Suprapubic skin (tissue), 4 donors: ENCODE data around the gene ZNRD2. TPM values are rescaled to one million over a fixed set of nuclear protein-coding genes. Genes with fewer than 3 reads are reported as not detected.

Experiments used
- DNase-seq, 2 donors: peaks; one replicate each; pipeline ENCODE4 v3.0.0-alpha.2; 2019; ENCODE audit warnings: low spot score in 2 of 2
- H3K27ac ChIP-seq: fragments of 200-600 bp; sonication (generic); one replicate; pipeline ENCODE4 v1.5.1; 2019
- H3K27me3 ChIP-seq: fragments of 200-600 bp; sonication (generic); one replicate; pipeline ENCODE4 v1.5.1; 2019
- H3K36me3 ChIP-seq: fragments of 200-600 bp; sonication (generic); one replicate; pipeline ENCODE4 v1.5.1; 2019
- H3K4me1 ChIP-seq: fragments of 200-600 bp; sonication (generic); one replicate; pipeline ENCODE4 v1.5.1; 2019
- H3K4me3 ChIP-seq: fragments of 200-600 bp; sonication (generic); one replicate; pipeline ENCODE4 v1.5.1; 2019; ENCODE audit warnings: mild to moderate bottlenecking
- H3K9me3 ChIP-seq: fragments of 200-600 bp; sonication (generic); one replicate; pipeline ENCODE4 v1.5.1; 2019
- CTCF ChIP-seq, 2 donors: fragments of 200-600 bp in 1 of 2; fragments of 450-650 bp in 1 of 2; sonication (generic) in 1 of 2; IDR thresholded peaks; one replicate each; pipeline ENCODE4 v1.5.1; 2016 to 2019; ENCODE audit warnings: antibody characterized with exemption in 2 of 2, mild to moderate bottlenecking in 1 of 2, moderate library complexity in 1 of 2
- EP300 ChIP-seq: sonication (generic); formaldehyde crosslinking; IDR thresholded peaks from one replicate; pipeline ENCODE4 v1.6.1; 2017; ENCODE audit warnings: antibody characterized with exemption
- POLR2A ChIP-seq, 2 donors: fragments of 450-650 bp; IDR thresholded peaks; one replicate each; pipeline ENCODE4 v1.6.1; 2017; ENCODE audit warnings: antibody characterized with exemption in 2 of 2, mild to moderate bottlenecking in 2 of 2, moderate library complexity in 2 of 2
- POLR2AphosphoS5 ChIP-seq, 3 donors: sonication (generic); formaldehyde crosslinking; IDR thresholded peaks; one replicate each; pipeline ENCODE4 v1.6.1; 2017; ENCODE audit warnings: antibody characterized with exemption in 3 of 3
- WGBS: methylation state at CpG from one replicate; pipeline ENCODE4 v1.1.5; 2018; 5-methylcytosine and 5-hydroxymethylcytosine counted together
- total RNA-seq, 4 donors: library from RNA; depleted of rRNA; stranded (reverse); fragments of >200 nt; gene quantifications; one replicate each; pipeline ENCODE4 v1.1.0, GENCODE V29; 2016

Gene ZNRD2
- total RNA-seq, 4 donors from 2014 or later = 60.9 to 97.4 (median 77.9) TPM

DNA sequence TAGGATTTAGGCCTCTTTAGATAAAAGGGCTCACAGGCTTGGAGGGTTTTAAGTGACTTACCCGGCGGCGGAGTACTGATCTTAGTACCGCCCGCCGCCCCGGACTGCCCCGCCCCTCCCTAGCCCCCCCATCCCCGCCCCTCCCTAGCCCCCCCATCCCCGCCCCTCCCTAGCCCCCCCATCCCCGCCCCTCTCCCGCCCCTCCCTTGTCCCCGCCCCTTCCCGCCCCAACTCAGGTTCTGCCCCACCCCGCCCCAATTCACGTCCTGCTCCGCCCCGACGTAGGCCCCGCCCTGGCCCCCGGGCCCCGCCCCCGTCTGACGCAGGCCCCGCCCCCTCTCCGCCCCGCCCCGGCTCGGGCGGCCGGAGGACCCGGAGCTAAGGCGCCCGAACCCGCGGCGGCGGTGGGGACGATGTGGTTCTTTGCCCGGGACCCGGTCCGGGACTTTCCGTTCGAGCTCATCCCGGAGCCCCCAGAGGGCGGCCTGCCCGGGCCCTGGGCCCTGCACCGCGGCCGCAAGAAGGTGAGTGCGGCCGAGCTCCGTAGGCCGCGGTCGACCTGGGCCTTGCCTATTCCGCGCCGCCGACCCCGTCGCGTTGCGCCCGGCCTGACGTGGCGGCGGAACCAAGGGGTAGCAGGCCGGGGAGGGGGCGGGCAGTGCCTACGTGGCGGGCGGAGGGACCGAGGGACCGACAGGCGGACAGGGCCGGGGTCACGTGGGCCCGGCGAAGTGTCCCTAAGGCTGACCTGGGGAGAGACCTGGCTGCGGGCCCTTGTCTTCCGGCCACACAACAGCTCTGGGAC is 45.3 kb upstream of the ZNRD2 start, which contains the start of gene SCYL1:
Gene SCYL1 (plus strand): TSS at position 343 of the 805 bp plus-strand sequence. CDS start 71 bp downstream, at position 414.
- peak within 1 kb of the TSS; percentile 87 for H3K27ac ChIP-seq
- H3K36me3 ChIP-seq = peaks cover 35% of the 10 kb centered on the region
- 1% methylated on average over 14 of the region's 82 CpGs for WGBS
- H3K4me3 ChIP-seq = peak within 1 kb of the TSS; percentile 85
- H3K27me3 ChIP-seq = no peaks in the 10 kb centered on the region
- no peaks in the 10 kb centered on the region for H3K9me3 ChIP-seq
- TF ChIP-seq POLR2AphosphoS5 (IDR thresholded peaks at IDR 0.05) (peak in 2 of 3 donors; percentile 29 to 61), POLR2A (IDR thresholded peaks at IDR 0.05) (peak in 1 of 2 donors; percentile 41), EP300 (no peak)
- DNase-seq = peak in 1 of 2 donors; percentile 87
- H3K4me1 ChIP-seq = peaks cover 23% of the 10 kb centered on the region

- Histone ChIP-seq H3K4me3 (peak overlapping the region; percentile 85), H3K4me1 (peaks cover 23% of the 10 kb centered on the region), H3K27ac (peak overlapping the region; percentile 87), H3K27me3 (no peaks in the 10 kb centered on the region), H3K9me3 (no peaks in the 10 kb centered on the region), H3K36me3 (peaks cover 44% of the 10 kb centered on the region)
- TF ChIP-seq POLR2A (IDR thresholded peaks at IDR 0.05) = no peak
- TF ChIP-seq CTCF (IDR thresholded peaks at IDR 0.05) = no peak
- TF ChIP-seq POLR2AphosphoS5 (IDR thresholded peaks at IDR 0.05) = no peak
- TF ChIP-seq EP300 = no peak
- DNase-seq = no peak
- 17% methylated on average over 16 of the region's 31 CpGs for WGBS
These were observed 44.5 kb upstream of the ZNRD2 start for GRCh38 chr11:65525546-65526480.

- no peak for TF ChIP-seq POLR2A (IDR thresholded peaks at IDR 0.05)
- no peak for TF ChIP-seq CTCF (IDR thresholded peaks at IDR 0.05)
- no peak for TF ChIP-seq EP300
- TF ChIP-seq POLR2AphosphoS5 (IDR thresholded peaks at IDR 0.05) = no peak
- Histone ChIP-seq H3K27ac (no peak overlapping the region), H3K4me1 (peaks cover 23% of the 10 kb centered on the region), H3K27me3 (no peaks in the 10 kb centered on the region), H3K4me3 (no peak overlapping the region), H3K36me3 (peaks cover 53% of the 10 kb centered on the region), H3K9me3 (no peaks in the 10 kb centered on the region)
- 81% methylated on average over 6 of the region's 8 CpGs for WGBS
- DNase-seq = no peak
These were observed 43.5 kb upstream of the ZNRD2 start for GRCh38 chr11:65526744-65527143.

GRCh38 chr11:65528819-65529350 is 41.4 kb upstream of the ZNRD2 start:
- Histone ChIP-seq H3K27me3 (no peaks in the 10 kb centered on the region), H3K4me3 (no peak overlapping the region), H3K9me3 (no peaks in the 10 kb centered on the region), H3K27ac (no peak overlapping the region), H3K36me3 (peaks cover 75% of the 10 kb centered on the region), H3K4me1 (peaks cover 20% of the 10 kb centered on the region)
- 83% methylated on average over 10 of the region's 12 CpGs for WGBS
- no peak for DNase-seq
- TF ChIP-seq POLR2A (IDR thresholded peaks at IDR 0.05) (no peak), CTCF (IDR thresholded peaks at IDR 0.05) (no peak)

GRCh38 chr11:65529475-65530156 is 40.7 kb upstream of the ZNRD2 start:
- WGBS = 90% methylated on average over 5 of the region's 10 CpGs
- Histone ChIP-seq H3K36me3 (peaks cover 78% of the 10 kb centered on the region), H3K27ac (no peak overlapping the region), H3K4me1 (peaks cover 13% of the 10 kb centered on the region), H3K27me3 (no peaks in the 10 kb centered on the region), H3K9me3 (no peaks in the 10 kb centered on the region), H3K4me3 (no peak overlapping the region)
- no peak for DNase-seq
- TF ChIP-seq CTCF (IDR thresholded peaks at IDR 0.05) = no peak
- TF ChIP-seq POLR2A (IDR thresholded peaks at IDR 0.05) = no peak
- TF ChIP-seq EP300 = no peak
- no peak for TF ChIP-seq POLR2AphosphoS5 (IDR thresholded peaks at IDR 0.05)
